Stimulated activated CD4-positive, alpha-beta T cell treated with anti-CD3 and anti-CD28 coated beads, Interleukin-1b, Interleukin-23, amount 100 ng/mL, for 24 hours (primary cell): Measurements from ENCODE around the gene RPL13.

Experiments used
- DNase-seq, 4 experiments: peaks; one replicate each; pipeline ENCODE4 v3.0.0-alpha.2; 2020; ENCODE audit warnings: low read depth in 4 of 4, low spot score in 1 of 4

The RPL13 gene

DNA sequence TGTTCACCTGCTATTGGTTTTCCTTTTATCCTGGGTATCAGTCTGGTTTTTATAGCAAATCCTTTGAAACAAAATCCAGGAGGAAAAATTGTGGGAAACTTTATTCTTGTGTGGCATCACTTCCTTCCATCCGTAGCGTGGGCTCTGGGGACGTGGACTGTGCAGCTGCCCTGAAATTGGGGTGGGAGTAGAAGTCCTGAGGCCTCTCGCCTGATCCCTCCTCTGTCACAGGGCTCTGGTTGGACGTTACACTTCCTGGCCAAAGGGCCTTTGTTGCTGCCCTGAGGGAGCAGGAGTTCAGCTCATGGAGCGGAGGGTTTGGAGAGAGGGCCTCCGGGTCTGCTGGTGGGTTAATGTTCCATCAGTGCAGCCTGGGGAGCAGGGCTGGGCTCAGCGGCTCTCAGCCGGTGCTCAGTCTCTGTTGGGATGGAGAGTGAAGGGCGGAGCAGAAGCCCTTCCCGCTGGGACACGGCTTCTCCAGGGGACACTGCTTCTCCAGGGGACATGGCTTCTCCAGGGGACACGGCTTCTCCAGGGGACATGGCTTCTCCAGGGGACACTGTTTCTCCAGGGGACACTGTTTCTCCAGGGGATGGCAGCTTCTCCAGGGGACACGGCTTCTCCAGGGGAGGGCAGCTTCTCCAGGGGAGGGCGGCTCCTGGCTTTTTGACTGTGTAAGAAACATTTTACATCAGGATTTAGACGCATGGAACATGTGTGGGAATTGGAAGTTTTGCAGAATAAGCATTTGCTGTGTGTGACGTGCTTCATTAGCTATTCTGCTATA is 15.2 kb upstream of the RPL13 start:
- no peak for DNase-seq

- no peak for DNase-seq
Observed at GRCh38 chr16:89545831-89546574, 14.5 kb upstream of the RPL13 start.

GRCh38 chr16:89546781-89547180 is 13.7 kb upstream of the RPL13 start:
- no peak for DNase-seq

DNA sequence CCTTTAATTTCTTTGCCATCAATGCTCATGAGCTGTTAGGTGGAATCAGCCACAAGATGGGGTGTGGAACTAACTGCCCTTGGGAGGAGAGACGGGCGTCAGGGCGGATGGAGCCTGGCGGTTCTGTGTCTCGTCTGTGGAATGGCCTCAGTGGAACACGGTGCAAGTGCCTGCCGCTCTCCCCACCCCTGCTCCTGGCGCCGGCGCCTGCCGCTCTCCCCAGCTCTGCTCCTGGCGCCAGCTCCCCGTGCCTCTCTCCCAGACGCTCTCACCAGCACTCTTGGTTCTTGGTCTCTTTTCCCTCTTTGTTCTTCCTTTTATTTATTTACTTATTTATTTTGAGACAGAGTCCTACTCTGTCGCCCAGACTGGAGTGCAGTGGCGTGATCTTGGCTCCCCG is 13.2 kb upstream of the RPL13 start:
- DNase-seq = no peak

GRCh38 chr16:89547860-89548259 is 12.6 kb upstream of the RPL13 start:
- no peak for DNase-seq

DNA sequence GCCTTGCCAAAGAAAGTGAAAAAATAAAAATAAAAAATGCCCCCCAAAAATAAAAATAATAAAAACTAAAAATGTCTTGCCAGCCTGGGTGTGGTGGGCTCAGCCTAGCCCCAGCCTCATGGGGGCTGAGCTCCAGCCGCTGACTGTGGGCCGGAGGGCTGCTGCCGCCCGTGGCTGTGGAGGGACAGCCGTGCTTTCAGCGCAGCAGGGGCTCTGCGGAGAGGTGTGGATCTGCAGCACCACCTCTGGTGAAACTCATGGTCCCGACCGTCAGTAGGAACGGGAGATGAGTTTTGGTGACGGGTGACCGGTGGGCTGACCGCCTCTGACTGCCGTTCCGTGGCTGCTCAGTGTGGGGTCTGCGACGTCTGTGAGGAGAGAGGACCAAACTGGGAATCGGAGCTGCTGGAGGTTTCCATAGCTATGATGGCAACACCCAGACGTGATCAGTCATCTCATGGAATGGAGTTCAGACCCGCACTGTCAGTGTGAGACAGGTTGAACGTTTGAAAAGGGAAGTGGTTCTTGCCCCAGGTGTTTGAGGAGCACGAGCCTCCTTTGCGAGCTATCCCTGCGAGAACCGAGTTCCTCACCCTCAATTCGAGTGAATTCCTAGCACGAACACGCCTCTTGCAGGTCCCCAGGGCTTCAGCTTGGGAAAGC is 12.0 kb upstream of the RPL13 start:
- no peak for DNase-seq

DNA sequence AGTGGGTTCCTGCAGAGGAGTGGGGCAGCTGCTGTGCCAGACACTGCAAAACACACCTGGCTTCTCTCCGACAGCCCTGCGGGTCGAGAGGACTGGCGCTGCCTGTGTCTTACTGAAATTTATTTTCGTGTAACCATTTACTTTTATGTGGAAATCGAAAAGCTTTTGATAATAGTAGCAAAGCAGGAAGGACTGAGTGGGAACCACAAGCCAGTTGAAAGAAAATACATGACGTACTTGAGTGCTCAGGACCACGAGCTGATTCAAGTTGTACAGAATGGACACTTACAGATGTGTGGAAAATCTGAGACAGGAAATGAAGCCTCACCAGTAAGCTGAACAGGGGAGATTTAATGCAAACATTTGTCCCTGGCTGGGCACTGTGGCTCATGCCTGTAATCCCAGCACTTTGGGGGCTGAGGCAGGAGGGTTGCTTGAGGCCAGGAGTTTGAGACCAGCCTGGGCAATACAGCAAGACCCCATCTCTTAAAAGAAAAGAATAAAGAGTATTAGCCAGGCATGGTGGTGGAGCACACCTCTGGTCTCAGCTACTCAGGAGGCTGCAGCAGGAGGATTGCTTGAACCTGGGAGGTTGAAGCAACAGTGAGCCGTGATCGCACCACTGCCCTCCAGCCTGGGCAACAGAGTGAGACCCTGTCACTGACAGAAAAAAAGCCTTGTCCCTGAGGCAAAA is 11.3 kb upstream of the RPL13 start:
- no peak for DNase-seq

- DNase-seq = no peak
Observed at GRCh38 chr16:89550421-89551007, 10.0 kb upstream of the RPL13 start.

GRCh38 chr16:89552329-89552728 is 8.2 kb upstream of the RPL13 start:
- no peak for DNase-seq

DNA sequence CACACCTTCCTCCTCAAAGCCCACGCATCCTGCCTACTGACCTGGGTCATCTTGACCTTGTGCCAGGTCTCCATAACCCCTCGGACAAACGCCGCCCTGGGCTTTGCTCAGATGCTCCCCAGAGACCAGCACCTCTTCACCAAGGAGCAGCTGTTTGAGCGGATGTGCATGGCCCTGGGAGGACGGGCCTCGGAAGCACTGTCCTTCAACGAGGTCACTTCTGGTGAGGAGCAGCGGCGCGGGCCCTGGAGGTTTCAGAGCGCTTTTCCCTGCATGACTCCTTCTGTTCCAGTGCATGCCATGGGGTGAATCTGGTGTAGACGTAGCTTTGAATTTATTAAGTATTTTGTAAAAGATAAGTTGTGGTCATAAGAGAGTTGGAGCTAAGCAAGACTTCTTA is 7.6 kb upstream of the RPL13 start:
- DNase-seq = no peak

DNA sequence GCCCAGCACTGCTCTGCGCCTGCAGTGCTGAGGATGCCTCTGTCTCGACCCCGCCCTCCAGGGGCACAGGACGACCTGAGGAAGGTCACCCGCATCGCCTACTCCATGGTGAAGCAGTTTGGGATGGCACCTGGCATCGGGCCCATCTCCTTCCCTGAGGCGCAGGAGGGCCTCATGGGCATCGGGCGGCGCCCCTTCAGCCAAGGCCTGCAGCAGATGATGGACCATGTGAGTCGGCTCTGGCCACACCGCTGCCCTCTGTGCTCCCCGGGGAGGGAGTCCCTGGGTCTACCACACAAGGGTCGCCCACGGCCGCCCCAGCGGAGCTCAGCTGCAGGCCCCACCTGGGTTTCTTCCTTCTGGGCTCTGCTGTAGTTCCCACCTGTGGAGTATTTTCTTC is 6.7 kb upstream of the RPL13 start:
- no peak for DNase-seq

DNA sequence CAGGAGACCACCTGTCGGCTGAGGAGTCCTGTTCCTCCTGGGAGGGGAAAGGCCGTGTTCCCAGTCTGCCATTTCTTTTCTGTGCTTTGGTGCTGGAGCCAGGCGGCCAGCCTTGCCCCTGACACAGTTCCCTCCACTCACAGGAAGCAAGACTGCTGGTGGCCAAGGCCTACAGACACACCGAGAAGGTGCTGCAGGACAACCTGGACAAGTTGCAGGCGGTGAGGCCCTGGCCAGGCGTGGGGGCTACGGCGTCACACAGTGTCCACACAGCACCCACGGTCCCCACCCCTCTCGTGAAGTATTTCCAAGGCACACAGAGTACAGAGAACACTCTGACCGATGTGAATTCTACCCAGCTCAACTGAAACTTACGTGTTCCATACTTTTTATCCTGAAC is 6.1 kb upstream of the RPL13 start:
- no peak for DNase-seq

- no peak for DNase-seq
Observed at GRCh38 chr16:89555265-89555664, 5.2 kb upstream of the RPL13 start.

DNA sequence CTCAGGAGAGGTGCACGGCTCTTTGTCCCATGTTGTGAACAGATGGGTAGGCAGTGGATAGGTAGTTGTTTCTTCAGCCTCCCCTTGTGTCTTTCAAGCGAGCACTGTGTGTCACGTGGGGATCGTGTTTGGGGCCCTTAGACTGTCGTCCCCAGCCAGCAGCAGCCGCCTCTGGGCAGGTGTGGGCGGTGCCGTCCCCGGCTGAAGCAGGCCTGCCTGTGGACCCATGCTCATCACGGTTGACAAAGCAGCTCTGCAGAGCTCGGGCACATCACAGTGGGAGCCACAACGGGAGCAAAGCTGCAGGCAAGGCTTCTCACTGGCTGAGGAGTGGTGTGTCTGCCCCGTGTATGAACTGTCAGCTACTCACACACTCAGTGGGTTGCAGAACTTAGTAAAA is 4.7 kb upstream of the RPL13 start:
- DNase-seq = no peak

DNA sequence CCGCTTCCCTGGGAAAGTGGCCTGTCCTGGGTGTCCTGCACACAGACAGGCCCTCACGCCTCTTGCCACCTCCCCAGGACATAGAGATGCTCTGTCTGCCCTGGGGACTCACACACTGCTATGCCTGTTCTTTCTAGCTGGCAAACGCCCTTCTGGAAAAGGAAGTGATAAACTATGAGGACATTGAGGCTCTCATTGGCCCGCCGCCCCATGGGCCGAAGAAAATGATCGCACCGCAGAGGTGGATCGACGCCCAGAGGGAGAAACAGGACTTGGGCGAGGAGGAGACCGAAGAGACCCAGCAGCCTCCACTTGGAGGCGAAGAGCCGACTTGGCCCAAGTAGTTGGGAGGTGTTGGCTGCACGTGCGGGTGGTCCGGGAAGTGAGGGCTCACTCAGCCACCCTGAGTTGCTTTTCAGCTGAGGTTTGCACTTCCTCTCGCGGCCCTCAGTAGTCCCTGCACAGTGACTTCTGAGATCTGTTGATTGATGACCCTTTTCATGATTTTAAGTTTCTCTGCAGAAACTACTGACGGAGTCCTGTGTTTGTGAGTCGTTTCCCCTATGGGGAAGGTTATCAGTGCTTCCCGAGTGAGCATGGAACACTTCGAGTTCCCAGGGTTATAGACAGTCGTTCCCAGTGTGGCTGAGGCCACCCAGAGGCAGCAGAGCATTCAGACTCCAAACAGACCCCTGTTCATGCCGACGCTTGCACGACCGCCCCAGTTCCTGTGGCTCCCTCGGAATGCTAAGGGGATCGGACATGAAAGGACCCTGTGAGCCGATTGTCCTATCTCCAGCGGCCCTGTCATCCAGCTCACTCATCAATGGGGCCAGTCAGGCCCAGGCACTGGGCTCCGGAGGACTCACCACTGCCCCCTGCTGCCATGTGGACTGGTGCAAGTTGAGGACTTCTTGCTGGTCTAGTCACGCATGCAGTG is 3.5 kb upstream of the RPL13 start:
- DNase-seq = peak; percentile 73 to 81 (median 74)

DNA sequence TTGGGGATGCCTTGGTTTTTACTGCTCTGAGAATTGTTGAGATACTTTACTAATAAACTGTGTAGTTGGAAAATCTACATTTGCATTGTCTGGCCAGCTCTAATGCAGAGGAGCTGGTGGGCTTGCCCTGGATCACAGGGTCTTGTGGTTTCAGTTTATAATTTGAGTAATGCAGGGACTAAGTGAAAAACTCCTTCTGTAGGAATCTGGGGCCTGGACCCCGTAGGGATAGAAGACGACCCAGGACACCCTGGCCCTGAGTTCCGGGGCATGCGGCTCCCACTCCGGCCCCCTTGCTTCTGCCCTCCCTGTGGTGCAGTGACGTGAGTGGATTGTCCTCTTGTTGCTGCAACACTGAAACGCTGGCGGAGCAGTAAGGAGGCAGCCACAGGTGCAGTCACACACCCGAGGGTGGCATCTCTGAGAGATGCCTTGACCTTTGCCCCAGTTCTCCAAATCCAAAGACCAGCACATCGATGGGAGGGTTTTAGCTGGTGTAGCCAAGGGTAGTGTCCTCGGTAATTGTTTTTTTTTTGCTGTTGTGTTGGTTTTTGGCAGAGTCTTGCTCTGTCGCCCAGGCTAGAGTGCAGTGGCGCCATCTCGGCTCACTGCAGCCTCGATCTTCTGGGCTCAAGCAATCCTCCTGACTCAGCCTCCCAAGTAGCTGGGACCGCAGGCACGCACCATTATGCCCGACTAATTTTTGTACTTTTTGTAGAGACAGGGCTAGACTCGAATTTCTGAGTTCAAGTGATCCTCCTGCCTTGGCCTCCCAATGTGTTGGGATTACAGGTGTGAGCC is 2.6 kb upstream of the RPL13 start:
- DNase-seq = no peak

DNA sequence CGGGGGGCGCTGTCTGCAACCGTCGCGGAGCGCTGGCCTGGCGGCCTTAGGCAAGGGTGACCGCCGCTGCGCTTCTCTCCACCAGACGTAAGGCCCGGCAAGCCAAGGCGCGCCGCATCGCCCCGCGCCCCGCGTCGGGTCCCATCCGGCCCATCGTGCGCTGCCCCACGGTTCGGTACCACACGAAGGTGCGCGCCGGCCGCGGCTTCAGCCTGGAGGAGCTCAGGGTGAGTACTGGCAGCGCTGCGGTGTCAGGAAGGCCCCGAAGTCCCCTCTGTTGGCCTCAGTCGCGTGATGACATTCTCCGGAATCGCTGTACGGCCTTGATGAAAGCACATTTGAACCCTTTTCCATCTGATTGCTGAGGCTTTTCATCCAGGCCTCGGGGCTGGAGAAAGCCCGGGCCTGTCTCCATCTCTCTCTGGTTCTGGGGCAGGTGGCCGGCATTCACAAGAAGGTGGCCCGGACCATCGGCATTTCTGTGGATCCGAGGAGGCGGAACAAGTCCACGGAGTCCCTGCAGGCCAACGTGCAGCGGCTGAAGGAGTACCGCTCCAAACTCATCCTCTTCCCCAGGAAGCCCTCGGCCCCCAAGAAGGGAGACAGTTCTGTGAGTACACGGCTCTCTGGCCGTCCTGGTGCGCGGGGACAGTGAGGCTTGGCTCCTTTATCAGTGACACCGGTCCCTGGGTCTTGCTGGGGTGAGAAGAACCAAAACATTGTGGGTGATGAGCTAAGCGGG is 831 bp downstream of the RPL13 start:
- DNase-seq = no peak

DNA sequence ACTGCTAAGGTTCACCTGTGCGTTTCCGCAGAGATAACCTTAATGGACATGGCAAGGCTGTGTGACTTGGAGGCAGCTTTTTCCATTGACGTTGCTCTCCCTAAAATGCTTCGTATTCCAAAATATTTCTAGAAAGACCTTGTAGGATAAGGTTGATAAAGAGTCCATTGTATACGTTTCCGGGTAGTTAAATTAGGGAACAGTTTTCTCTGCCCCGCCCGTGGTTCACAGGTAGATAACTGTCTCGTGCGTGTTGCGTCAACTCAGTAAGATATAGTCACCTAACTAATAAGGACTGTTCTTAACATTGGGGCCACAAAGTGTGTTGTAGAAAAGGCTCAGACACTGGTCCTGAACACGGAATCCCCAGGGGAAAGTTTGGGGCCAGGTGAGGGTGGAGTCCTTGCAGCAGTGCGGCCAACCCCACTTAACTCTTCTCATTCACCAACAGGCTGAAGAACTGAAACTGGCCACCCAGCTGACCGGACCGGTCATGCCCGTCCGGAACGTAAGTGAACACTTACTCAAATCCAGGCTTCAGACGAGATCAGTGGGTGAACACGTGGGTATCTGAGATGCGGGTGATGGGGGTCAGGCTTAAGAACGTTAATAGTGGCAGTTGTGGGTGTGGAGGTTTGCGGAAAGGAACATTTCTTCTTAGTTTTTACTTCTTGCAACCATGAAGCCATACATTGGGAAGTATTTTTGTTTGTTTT is 1.6 kb downstream of the RPL13 start:
- no peak for DNase-seq
